ENCODE results near the gene PPP1R27.
"Not testable (repeated sequence)": the region's sequence is repeated elsewhere in the genome, so short reads cannot be mapped to it uniquely, and the experiment has no call there.

DNA sequence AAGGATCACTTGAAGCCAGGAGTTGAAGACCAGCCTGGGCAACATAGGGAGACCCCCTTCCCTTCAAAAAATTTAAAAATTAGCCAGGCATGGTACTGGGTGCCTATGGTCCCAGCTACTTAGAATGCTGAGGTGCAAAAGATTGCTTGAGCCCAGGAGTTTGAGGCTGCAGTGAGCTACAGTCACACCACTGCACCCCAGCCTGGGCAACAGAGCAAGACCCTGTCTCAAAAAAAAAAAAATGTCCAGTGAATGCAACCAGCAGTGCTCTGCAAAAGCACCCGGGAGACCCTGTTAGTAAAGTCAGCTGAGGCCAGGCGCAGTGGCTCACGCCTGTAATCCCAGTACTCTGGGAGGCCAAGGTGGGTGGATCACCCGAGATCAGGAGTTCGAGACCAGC lies 5.2 kb upstream of the PPP1R27 start:
- TF ChIP-seq POLR2AphosphoS5 (IDR thresholded peaks at IDR 0.05; ENCODE audit: borderline replicate concordance, low read depth, low read length); EZH2 (IDR thresholded peaks at IDR 0.05): not testable (repeated sequence)

Data from SK-N-MC (cell line).